ENCODE results near the gene RSAD1.

Gene RSAD1

DNA sequence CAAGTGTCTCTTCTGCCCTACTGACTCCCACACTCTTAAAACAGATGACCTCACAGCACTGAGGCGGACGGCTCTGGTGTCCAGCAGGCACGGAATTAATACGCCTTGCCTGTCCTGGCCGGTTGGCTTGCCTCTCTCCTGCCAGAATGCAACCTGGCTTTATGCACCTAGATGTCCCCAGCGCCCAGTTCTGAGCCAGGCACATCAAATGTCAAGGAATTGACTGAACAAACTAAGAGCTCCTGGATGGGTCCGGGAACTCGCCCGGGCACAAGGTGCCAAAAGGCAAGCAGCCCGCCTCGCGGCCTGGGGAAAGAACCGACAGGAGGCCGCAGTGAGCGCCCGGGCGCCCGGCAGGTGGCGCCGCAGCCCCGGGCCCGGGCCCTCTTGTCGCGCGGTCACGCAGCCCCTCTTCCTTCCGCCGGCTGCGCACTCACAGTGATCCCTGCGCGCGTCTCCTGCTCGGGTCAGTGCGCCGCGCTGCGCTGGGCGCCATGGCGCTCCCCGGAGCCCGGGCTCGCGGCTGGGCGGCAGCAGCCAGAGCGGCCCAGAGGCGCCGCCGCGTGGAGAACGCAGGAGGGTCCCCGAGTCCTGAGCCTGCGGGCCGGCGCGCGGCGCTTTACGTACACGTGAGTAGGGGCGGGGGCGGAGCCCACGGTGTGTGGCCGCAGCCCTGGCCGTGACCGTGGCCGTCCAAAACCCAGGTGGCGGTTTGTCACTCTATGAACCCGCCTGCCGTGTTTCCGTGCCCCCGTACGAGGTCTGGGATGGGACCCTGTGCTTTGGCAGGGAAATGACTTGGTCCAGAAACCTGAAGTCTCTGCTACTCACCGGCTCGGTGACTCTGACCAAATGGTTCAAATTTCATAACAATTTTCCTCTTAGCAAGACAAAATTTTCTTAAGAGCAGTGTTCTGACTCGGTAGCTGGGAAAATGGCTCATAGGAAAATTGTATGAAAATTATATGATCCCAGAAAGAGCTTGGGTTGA is at the start of gene RSAD1:
RSAD1 (plus strand) TSS at position 470 of the 991 bp plus-strand sequence; CDS start at position 495, 25 bp downstream.
- peak in 1 of 2 experiments; percentile 74 for DNase-seq

DNA sequence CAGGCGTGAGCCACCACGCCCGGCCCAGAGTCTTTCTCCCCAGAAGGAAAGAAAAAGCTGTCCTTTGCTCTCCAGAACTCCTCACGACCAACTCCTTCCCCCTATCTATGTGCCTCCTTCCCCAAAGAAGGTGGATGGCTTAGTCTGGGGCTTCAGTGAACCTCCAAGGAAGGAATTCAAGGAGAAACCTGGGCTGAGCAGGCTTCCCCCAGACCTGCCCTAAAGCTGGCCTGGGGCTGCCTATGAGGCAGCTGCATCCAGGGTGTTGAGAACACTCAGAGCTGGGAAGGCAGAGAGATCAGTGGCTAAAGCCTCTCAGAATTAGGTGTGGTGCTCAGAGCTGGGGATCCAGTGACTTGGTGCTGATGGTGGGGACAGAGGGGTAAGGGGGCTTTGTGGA is 48.9 kb upstream of the RSAD1 start:
- DNase-seq = no peak

DNA sequence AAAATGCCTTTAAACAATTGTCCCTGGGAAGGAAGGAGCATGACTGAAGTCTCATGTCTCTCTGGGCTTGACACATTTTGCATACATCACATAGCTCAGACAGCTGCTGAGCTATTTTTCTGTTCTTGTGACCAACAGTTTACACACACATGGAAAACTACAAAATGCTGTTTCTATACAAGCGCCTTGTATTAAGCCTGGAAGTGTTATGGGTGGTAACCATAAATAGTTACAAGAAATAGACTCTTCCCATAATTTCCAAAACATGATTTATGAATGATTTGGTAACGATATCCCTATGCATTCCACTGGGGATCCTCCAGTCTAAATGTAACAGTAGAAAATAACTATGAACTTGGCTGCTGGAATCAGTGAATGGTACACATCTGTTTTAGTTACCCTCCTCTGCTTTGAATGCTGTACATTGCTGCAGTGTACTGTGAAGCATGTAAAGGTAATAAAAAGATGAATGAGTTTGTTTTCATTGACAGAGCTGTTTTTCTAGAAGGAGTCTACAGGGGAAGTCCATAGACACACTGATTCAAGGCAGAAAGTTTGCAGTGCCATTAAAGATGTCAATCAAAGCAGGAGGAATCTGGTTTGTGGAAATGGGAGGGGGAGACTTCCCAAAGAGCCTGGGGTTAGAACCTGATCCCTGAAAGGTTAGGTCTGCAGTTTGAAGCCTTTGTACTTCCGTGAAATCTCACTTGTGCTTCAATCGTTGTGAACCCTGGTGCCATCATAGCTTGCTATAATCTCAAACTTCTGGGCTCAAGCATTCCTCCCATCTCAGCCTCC is 47.6 kb upstream of the RSAD1 start:
- DNase-seq = no peak

DNA sequence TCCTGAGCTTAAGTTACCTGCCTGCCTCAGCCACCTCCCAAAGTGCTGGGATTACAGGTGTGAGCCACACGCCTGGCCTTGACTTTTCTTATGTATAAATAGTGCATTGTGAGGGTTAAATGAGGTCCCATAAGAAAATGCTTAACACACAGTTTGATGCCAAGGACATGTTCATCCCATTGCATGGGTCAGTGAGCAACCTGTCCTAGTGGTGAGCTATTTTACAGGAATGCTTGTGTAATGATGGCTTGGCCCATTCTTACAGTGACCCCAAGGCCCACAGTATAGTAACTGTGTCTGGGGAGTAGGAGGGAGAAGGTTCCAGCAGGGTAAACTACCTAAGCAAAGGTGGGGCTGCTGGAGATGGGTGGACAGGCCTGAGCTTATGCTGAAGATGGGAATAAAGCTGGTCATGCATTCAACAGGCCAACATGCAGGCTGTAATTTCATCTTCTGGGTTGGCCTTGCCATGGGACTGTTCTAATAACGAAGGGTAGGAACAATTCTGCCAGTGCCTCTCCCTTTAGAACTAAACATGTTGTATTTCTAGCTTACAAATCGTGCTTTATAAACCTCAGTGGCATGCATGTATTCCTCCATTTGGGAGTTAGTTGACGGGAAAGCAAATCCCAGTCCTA is 46.4 kb upstream of the RSAD1 start:
- no peak for DNase-seq

DNA sequence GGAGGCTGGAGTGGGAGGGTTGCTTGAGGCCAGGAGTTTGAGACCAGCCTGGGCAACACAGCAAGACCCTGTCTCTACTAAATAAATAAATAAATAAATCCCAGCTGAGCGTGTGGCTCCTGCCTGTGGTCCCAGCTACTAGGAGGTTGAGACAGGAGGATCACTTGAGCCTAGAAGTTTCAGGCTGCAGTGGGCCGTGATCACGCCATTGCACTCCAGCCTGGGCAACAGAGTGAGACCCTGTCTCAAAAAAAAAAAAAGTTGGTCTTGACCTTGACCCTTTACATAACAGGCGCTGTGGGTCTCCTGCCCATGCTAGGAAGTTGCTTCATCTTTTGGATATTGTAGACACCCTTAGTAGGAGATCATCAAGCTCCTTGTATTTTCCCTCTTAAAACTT is 41.3 kb upstream of the RSAD1 start:
- DNase-seq = no peak

DNA sequence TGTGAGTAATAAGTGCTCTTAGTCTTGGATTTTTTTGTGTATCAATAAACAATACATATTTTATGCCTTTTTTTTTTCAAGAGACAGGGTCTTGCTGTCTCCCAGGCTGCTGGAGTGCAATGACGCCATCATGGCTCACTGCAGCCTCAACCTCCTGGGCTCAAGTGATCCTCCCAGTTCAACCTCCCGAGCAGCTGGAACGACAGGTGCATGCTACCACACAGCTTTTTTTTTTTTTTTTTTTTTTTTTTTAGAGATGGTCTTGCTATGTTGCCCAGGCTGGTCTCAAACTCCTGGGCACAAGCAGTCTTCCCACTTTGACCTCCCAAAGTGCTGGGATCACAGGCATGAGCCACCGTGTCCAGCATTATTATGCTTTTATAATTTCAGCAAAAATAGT is 39.7 kb upstream of the RSAD1 start:
- DNase-seq = no peak

DNA sequence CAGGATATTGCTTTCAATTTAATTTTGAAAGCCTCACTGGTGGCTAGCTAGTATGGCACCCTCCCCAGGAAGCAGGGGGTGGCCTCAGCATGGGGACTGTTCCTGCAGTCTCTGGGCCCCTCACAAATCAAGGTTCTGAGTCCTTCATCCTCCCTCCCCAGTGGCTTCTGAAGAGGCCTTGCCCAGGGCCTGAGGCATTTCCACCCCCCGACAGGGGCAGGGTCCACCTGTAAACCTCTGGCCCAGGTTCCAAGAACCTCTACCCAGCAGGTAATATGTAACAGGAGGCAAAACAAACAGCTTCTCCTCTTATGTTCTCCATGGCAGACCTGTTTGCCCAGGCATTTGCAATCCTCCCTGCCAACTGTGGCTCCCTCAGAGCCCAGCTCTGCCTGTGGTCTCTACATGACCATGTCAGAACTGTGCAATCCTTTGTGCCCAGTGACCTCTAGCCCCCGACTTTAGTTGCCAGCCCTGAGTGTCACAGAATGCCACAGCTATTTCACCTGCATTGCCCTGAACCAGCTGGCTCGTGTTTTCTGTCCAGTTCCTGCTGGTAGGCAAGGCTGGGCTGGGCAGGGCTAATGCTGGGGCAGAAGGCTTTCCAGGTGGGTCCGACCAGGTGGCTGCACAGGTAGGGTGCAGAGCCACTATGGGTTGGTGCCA is 38.4 kb upstream of the RSAD1 start:
- DNase-seq = peak in 1 of 2 experiments; percentile 37

DNA sequence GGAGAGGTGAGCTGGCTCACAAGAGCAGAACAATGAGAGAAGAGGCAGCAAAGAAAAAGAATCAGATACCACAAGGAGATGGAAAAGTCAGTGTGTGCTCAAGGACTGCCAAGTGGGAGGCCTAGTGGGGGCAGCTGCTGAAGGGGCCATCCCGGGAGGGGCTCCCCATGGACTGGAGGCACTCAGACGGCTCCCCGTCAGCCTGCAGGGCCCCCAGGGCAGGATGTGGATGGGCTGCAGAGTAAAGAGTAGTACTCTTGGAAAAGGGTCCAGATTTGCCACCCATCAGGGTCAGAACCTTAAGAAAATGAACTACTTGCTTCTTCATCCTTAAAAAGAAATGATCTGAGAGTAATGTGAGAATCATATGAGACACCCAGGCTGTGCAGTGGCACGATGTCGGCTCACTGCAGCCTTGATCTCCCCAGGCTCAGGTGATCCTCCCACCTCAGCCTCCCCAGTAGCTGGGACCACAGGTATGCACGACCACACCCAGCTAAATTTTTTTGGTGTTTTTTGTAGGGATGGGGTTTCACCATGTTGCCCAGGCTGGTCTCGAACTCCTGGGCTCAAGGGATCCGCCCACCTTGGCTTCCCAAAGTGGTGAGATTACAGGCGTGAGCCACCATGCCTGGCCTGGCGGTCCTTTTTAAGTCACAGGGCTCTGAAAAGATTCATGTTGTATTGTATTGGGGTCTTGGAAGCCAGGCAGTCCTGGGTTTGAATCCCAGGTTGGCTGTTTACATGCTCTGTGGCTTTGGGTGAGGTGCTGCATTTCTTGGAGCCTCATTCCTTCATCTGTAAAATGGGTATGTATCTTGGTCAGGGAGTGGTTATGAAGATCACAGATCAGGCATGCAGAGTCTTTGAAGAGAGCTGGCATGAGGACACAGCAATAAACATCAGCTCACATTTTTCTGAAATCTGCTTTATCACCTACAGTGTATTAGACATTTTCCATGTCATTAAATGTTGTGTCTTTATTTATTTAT is 37.5 kb upstream of the RSAD1 start:
- no peak for DNase-seq

DNA sequence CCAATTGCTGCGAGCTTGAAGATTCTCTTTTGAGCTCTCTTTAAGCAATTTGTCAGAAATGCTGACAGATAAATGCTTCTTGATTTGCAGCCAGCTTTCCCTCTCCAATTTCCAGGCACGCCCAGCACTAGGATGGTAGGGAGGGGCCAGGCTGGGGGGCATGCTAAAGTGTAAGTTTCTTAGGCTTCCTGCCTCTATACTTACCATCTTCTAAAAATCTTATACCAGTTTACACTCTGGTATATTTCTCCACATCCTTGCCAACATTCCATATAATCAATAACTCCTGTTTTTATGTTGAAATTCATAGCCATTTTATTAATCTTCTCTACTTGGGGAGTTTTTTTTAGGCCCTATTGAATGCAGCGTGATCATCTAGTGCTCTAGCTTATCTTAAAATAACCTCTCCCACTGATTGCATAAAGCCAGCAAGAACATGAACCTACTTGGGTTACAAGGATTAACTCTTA is 35.1 kb upstream of the RSAD1 start:
- DNase-seq = no peak

DNA sequence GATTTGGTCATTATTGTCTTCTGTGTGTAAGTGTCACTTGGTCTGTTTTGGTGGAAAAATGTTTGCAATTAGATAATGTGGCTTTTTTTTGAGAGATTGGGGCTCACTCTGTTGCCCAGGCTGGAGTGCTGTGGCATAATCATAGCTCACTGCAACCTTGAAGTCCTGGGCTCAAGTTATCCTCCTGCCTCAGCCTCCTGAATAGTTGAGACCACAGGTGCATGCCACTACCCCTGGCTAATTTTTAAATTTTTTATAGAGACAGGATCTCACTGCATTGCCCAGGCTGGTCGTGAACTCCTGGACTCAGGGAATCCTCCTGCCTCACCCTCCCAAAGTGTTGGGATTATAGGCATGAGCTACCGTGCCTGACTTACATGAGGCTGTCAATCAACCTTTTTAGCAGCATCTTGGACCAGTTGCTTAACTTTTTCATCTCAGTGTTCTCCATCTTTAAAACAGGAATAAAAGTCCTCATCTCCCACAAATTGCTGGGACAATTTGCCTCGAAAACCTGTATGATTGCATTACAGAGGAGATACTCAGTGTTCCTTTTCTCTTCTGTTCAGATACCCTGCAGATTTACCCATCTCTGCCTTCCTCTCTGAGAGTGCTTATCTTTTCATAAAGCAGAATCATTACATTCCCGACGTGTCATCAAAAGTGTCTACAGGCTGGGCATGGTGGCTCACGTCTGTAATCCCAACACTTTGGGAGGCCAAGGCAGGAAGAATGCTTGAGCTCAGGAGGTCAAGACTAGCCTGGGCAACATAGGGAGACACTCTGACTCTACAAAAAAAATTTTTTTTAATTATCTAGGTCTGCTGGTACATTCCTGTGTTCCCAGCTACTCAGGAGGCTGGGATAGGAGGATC is 33.6 kb upstream of the RSAD1 start:
- DNase-seq = no peak

DNA sequence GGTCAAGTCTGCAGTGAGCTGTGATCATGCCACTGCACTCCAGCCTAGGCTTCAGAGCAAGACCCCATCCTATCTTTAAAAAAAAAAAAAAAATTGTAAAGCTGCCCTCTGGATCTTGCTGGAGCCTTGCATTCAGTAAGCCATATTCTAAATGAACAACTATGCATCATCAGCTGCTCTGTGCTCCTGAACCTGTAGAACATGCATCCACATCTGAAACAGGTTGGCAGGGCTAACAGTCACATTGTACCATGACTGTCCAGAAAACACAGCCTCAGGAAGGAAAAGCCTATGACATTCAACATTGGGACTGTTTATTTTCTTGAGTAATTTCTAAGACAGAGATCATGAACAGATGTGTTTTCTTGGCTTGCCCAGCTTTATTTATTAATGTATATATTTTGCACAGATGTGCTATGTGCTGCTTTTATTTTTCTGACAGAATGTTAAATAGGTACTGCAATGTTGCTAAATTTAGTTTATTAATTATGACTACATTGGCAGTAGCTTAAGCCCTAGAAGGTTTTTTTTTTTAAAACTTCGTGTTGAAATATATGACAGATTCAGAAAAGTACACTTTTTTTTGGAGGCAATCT is 32.8 kb upstream of the RSAD1 start:
- DNase-seq = no peak

DNA sequence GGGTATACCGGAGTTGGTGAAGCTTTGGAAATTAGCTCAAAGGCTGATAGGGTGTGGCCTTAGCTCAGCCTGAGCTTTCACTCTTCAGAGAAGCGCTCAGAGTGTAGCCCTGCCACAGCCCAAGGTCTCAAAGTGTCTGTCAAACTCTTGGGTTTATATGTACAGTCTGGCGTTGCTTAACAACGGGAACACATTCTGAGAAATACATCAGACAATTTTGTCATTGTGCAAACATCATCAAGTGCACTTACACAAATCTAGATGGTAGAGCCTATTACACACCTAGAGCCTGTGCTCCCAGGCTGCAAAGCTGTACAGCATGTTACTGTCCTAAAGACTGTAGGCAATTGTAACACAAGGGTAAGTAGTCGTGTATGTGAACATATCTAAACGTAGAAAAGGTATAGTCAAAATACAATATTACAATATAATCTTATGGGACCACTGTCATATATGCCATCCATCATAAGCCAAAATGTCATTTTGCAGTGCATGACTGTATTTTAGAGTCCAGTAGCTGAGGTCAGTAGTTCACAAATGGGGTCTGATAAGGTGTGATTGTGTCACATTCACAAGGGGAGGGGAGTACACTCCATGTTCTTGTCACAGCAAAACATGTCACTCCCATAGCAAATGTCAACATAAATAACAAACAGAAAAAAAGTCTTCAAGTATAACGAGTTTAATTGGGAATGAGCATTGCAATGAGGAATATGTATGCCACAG is 30.6 kb upstream of the RSAD1 start:
- DNase-seq = no peak

DNA sequence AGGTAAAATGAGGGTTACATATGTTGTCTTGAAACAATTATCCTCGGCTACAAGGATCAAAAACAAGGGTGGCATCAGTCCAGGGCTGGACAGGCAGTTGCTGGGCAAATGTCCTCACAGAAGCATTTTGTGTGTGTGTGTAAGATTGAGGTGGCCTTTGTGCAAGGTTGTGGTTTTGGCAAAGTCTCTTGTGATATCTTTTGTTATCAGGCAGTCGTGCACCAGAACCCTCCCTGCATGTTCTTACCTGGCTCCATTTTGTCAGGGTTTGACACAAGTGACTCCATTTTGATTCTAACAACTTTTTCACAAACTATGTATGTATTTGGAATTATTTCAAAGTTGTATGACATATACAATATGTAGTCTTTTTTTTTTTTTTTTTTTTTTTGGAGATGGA is 30.0 kb upstream of the RSAD1 start:
- no peak for DNase-seq

DNA sequence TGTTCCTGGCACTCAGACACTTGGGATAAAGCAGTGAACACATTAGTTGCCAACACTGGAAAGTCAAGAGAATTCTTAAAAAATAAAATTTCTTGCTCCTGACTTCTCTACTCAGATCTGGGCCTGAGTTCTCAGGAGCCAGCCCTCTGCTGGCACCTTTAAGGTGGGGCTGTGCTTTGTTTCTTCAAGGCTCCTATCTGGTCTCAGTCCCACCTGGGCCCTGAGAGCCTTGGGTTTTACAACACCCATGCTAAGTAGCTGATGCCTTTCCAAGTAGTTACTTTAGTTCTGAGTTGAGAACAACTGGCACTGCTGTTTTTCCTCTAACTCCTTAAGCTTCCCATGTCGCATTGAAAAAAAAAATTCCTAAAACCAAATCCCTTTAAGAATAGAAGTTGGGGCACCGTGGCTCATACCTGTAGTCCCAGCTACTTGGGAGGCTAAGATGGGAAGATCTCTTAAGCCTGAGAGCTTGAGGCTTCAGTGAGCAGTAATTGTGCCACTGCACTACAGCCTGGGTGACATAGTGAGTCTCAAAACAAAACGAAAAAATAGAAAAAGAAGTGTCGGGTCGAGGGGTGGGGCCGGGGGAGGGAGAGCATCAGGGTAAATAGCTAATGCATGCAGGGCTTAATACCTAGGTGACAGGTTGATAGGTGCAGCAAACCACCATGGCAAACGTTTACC is 26.6 kb upstream of the RSAD1 start:
- no peak for DNase-seq

DNA sequence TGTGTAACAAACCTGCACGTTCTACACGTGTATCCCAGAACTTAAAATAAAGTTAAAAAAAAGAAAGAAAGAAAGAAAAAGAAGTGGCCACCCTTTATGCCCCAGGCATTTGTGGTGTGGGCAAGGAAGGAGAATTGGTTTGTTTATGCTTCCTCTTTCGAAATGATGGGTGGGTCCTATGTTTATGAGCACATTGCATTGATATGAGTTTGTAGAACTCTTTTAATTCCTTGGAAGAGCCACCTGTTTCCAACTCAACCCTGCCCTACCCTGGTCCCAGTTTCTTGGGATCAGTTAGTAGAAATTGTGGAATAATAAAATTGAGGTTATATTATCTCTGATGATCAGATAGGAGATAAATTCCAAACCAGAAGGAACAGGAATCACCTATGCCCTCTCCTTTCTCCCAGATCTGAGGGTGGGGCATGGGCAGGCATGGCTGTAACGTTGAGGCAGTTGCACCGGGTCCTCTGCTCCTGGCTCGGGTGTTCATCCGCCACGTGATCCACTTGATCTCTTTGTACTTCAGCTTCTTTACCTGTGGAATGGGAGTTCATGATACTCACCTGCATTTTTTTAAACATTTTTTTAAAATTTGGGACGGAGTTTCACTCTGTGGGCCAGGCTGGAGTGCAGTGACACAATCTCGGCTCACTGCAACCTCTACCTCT is 25.9 kb upstream of the RSAD1 start:
- no peak for DNase-seq

DNA sequence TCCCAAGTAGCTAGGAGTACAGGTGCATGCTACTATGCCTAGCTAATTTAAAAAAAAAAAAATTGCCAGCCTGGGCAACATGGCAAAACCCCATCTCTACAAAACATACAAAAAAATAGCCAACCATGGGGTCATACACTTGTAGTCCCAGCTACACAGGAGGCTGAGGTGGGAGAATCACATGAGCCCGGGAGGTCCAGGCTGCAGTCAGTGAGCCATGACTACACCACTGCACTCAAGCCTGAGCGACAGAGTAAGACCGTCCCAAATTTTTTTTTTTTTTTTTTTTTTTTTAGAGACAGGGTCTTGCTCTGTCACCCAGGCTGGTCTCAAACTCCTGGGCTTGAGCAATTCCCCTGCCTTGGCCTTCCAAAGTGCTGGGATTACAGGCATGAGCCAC is 24.8 kb upstream of the RSAD1 start:
- no peak for DNase-seq

DNA sequence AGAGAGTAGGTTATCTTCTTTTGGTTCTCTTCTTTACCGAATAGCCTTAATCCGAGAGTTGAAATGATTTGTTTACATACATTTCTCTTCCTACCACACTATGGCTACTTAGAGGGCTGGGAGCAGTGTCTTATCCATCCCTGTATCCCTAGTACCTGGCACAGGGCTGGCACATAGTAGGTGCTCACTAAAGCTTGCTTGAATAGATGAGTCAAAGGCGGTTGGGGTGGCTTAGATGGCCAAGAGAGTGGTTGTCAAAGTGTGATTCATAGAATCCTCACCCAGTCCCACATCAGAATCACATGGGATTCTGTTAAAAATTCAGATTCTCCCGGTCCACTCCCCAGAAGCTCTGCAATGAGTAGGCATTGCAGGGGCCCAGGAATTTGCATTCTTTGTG is 21.0 kb upstream of the RSAD1 start:
- DNase-seq = no peak

DNA sequence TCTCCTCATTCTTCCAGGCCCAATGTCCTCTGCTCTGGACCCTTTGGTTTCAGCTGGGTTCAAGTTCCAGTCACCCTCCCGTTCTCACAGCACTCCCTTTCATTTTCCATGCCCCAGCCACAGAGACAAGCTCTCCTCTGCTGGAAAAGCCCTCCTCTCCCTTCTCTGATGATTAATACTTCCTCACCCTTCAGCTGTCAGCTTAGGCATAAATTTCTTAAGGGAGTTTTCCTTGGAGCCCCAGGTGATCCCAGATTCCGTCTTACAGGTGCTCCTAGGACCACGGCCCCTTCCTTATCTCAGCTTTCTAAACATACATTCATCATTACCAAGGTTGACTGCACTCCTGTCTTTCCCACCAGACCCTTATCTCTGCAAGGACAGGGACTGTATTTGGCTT is 20.4 kb upstream of the RSAD1 start:
- no peak for DNase-seq

Measured in cerebellar nuclear complex (tissue), 1 donor.